ENCODE results near the gene BTBD7.

BTBD7 gene

DNA sequence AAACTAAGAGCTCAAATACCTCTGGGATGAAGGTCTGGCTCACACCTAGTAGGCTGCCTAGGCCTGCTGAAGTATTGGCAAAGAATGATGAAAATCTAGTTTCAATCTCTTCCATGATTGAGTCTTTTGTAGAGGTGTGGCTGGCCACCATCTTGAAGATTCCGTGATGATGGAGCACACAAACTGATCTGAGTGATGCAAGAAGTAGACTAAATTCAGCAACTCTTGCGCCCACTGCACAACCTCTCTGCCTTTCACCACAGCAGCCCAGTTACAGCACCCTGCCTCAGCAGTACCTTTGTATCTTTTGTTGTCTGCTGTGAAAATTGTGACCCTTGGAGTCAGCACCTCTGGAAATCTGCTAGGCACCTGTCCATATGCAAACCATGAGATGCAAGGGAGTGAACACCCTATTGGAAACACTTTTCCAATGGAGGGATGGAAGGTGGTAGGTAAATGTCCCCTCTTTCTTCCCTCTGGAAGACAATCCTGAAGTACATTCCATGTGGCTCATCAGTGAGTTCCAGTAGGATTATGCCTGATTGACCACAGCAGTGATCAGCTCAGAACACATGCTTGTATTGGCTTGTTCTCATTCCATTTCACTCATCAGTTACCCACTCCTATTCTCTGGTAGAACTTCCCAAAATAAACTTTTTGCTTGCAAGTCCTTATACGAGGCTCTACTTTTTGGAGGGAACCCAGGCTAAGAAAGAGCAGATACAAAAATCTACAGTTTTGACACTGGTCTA, 58.6 kb downstream of the BTBD7 start:
- Histone ChIP-seq H3K36me3 (ENCODE audit: control insufficient read depth, insufficient read depth, low read length) (peaks cover 12% of the 10 kb centered on the region), H3K27me3 (ENCODE audit: control insufficient read depth, insufficient read depth, low read length) (no peaks in the 10 kb centered on the region), H3K27ac (ENCODE audit: low read depth, low read length) (no peak overlapping the region), H3K9ac (ENCODE audit: low read length) (no peak overlapping the region), H3K9me3 (ENCODE audit: control insufficient read depth, insufficient read depth, low read depth, low read length) (no peaks in the 10 kb centered on the region), H3K4me3 (ENCODE audit: low read depth, low read length) (no peak overlapping the region), H3K4me1 (ENCODE audit: control insufficient read depth, insufficient read depth, low read length) (peaks cover 7% of the 10 kb centered on the region; the same call in 1 of the 2 replicates)

DNA sequence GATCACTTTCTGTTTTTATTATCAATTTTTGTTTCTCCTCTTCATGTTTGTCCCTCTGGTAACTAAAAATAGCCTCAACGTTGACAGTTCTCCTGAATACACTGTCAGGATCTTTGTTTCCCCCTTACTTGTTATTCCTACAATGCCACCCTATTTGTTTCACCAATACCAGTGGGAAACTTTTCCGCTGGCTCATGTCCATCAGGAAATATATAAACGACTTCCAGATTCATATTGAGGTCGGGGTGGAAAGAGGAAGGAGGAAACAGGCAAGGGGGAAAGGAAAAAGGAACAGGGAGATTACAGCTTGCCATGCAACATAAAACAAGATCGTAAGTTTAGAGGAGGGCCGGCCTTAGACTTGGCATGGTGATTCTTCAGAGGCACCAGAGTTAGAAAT, 61.7 kb downstream of the BTBD7 start:
- H3K9me3 ChIP-seq (ENCODE audit: control insufficient read depth, insufficient read depth, low read depth, low read length) = no peaks in the 10 kb centered on the region
- H3K27ac ChIP-seq (ENCODE audit: low read depth, low read length) = 0 out of 2 replicates have a peak overlapping the region, but pooled peaks have one; percentile 36
- H3K4me1 ChIP-seq (ENCODE audit: control insufficient read depth, insufficient read depth, low read length) = peaks cover 3% of the 10 kb centered on the region; the same call in 1 of the 2 replicates
- H3K27me3 ChIP-seq (ENCODE audit: control insufficient read depth, insufficient read depth, low read length) = no peaks in the 10 kb centered on the region
- H3K36me3 ChIP-seq (ENCODE audit: control insufficient read depth, insufficient read depth, low read length) = peaks cover 12% of the 10 kb centered on the region
- H3K4me3 ChIP-seq (ENCODE audit: low read depth, low read length) = no peak overlapping the region
- H3K9ac ChIP-seq (ENCODE audit: low read length) = no peak overlapping the region

DNA sequence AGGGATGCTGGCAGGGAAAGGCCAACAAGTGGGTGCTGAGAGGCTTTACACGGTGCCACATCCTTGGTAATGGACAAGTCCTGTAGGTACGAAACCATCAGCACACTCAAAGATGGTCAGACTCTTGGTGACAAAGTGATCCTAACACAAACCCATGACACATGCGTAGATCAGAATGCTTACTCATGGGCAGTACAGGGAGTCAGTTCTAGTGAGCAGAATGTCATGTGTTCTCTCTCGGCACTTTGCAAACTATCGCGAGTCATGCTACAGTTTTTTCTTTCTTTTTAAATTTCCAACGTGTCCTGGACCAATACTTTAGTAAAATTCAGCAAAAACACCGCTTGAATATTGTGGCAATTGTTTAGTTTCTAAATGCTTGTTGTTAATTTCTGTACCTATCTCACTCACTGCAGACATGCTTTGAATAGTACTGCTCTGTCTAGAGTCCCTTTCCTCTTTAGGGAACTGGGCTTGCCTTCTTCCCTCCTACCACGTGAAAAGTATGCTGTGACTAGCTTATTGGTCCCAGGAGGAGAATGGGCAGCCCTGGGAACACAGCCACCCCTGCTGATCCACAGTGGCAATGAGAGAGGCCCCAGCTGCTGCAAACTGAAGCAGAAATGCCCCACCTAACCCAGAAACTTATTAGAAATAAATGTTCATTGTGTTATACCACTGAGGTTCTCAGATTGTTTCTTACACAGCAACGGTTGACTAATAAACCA, 63.3 kb downstream of the BTBD7 start:
- H3K27me3 ChIP-seq (ENCODE audit: control insufficient read depth, insufficient read depth, low read length) = no peaks in the 10 kb centered on the region
- H3K36me3 ChIP-seq (ENCODE audit: control insufficient read depth, insufficient read depth, low read length) = peaks cover 9% of the 10 kb centered on the region
- H3K9ac ChIP-seq (ENCODE audit: low read length) = no peak overlapping the region
- no peak overlapping the region for H3K4me3 ChIP-seq (ENCODE audit: low read depth, low read length)
- peaks cover 3% of the 10 kb centered on the region; the same call in 1 of the 2 replicates for H3K4me1 ChIP-seq (ENCODE audit: control insufficient read depth, insufficient read depth, low read length)
- H3K9me3 ChIP-seq (ENCODE audit: control insufficient read depth, insufficient read depth, low read depth, low read length) = no peaks in the 10 kb centered on the region
- H3K27ac ChIP-seq (ENCODE audit: low read depth, low read length) = no peak overlapping the region

DNA sequence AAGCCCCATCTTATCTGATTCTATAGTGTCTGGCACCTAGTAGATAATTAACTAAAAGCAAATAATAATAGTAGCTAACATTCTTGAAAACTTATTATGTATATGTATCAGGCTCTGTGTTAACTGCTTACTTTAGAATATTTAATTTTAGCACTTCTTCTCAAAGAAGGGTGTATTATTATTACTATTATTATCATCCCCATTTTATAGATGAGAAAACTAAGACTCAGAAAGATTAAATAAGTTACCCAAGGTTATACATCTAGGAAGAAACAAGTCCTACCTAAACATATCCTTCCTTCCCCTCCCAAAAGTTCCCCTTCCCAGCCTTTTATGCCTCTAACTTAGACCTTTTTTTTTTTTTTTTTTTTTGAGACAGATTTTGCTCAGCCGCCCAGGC, 64.4 kb downstream of the BTBD7 start:
- no peak overlapping the region for H3K4me3 ChIP-seq (ENCODE audit: low read depth, low read length)
- no peak overlapping the region for H3K27ac ChIP-seq (ENCODE audit: low read depth, low read length)
- peaks cover 4% of the 10 kb centered on the region for H3K36me3 ChIP-seq (ENCODE audit: control insufficient read depth, insufficient read depth, low read length)
- no peaks in the 10 kb centered on the region for H3K27me3 ChIP-seq (ENCODE audit: control insufficient read depth, insufficient read depth, low read length)
- H3K9me3 ChIP-seq (ENCODE audit: control insufficient read depth, insufficient read depth, low read depth, low read length) = no peaks in the 10 kb centered on the region
- no peak overlapping the region for H3K9ac ChIP-seq (ENCODE audit: low read length)
- peaks cover 3% of the 10 kb centered on the region; the same call in 1 of the 2 replicates for H3K4me1 ChIP-seq (ENCODE audit: control insufficient read depth, insufficient read depth, low read length)

DNA sequence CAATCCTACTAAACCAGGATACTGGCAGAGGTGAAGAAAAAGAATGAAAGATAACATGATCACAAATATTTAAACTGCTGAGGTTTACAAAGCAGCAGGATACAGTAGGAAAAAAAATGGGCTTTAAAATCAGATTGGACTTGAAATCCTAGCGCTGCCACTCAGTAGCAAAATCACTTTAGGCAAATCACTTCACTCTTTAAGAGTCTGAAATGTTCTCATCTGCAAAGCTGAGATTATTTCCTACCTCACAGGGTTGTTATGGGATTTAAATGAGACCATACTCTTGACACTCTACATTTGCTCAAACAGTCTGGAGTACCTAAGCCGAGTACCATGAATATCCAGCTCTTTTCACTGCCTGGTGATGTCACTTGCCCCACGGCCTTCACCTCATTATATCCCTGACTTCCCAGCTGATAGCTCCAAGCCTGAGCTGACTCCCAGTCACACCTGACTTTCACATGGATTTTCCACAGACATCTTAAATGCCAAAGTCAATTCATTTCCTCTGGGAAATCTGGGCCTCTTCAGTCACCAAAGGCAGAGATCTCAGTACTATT, 65.6 kb downstream of the BTBD7 start:
- H3K9me3 ChIP-seq (ENCODE audit: control insufficient read depth, insufficient read depth, low read depth, low read length) = no peaks in the 10 kb centered on the region
- peaks cover 13% of the 10 kb centered on the region for H3K36me3 ChIP-seq (ENCODE audit: control insufficient read depth, insufficient read depth, low read length)
- no peaks in the 10 kb centered on the region for H3K27me3 ChIP-seq (ENCODE audit: control insufficient read depth, insufficient read depth, low read length)
- H3K9ac ChIP-seq (ENCODE audit: low read length) = no peak overlapping the region
- peaks cover 2% of the 10 kb centered on the region; the same call in 1 of the 2 replicates for H3K4me1 ChIP-seq (ENCODE audit: control insufficient read depth, insufficient read depth, low read length)
- no peak overlapping the region for H3K27ac ChIP-seq (ENCODE audit: low read depth, low read length)
- H3K4me3 ChIP-seq (ENCODE audit: low read depth, low read length) = no peak overlapping the region

DNA sequence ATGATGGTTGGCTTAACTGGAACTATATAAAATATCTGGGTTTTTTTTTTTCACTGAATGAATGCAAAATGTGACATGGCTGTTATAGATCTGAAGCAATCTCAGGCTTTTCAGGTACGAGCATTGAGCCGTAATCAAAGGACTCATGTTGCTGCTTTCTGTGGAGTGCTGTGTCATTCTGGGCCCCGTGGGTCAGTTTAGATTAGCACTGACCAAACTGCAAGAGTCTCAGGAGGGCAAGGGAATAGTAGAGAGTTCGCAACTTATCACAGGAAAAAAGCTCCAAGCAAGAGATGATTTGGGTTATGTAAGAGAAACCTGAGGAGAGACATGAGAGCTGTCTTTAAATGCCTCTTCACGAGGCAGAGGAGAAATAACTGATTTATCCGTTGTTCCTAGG, 66.7 kb downstream of the BTBD7 start:
- no peak overlapping the region for H3K27ac ChIP-seq (ENCODE audit: low read depth, low read length)
- H3K36me3 ChIP-seq (ENCODE audit: control insufficient read depth, insufficient read depth, low read length) = peaks cover 13% of the 10 kb centered on the region
- H3K9ac ChIP-seq (ENCODE audit: low read length) = no peak overlapping the region
- no peaks in the 10 kb centered on the region for H3K4me1 ChIP-seq (ENCODE audit: control insufficient read depth, insufficient read depth, low read length)
- no peaks in the 10 kb centered on the region for H3K27me3 ChIP-seq (ENCODE audit: control insufficient read depth, insufficient read depth, low read length)
- no peaks in the 10 kb centered on the region for H3K9me3 ChIP-seq (ENCODE audit: control insufficient read depth, insufficient read depth, low read depth, low read length)
- H3K4me3 ChIP-seq (ENCODE audit: low read depth, low read length) = no peak overlapping the region

DNA sequence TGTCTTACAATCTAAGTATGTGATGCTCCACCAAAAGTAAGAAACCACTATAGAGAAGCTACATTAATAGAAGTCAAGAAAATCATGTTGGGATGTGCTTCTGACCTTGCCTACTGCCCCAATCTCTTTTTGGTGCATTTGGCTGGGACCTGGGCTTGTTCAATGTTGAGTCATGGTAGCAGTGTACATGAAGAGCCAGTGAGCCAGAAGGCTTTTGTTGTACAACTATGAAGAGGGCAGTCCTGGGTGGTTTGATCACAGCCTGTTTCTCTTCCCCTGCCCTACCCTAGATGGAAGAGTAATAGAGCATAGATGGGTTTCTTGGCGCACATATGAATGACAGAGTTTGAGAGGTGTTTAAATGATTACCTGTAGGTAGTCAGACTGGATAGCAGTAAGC, 69.4 kb downstream of the BTBD7 start:
- Histone ChIP-seq H3K27me3 (ENCODE audit: control insufficient read depth, insufficient read depth, low read length) (no peaks in the 10 kb centered on the region), H3K9ac (ENCODE audit: low read length) (no peak overlapping the region), H3K4me1 (ENCODE audit: control insufficient read depth, insufficient read depth, low read length) (no peaks in the 10 kb centered on the region), H3K4me3 (ENCODE audit: low read depth, low read length) (no peak overlapping the region), H3K27ac (ENCODE audit: low read depth, low read length) (no peak overlapping the region), H3K9me3 (ENCODE audit: control insufficient read depth, insufficient read depth, low read depth, low read length) (no peaks in the 10 kb centered on the region), H3K36me3 (ENCODE audit: control insufficient read depth, insufficient read depth, low read length) (peaks cover 13% of the 10 kb centered on the region)

DNA sequence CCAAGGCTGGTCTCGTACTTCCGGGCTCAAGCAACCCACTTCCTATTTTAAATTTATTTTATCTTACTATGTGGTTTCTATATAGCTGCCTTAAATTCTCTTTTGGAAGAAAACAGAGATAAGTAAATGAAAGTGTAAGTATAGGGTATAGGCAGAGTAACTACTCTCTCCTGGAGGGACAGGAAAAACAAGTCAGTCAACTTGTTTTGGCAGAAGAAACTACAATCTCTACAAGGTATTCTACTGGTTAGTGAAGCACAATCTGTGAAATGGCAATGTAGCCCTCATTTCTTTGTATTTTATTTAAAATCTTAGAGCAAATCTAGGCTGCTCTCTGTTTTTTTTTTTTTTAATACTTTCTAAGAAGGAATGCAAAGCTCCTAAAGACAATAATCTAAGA, 70.4 kb downstream of the BTBD7 start:
- no peaks in the 10 kb centered on the region for H3K9me3 ChIP-seq (ENCODE audit: control insufficient read depth, insufficient read depth, low read depth, low read length)
- H3K4me3 ChIP-seq (ENCODE audit: low read depth, low read length) = no peak overlapping the region
- no peaks in the 10 kb centered on the region for H3K4me1 ChIP-seq (ENCODE audit: control insufficient read depth, insufficient read depth, low read length)
- H3K27me3 ChIP-seq (ENCODE audit: control insufficient read depth, insufficient read depth, low read length) = no peaks in the 10 kb centered on the region
- H3K9ac ChIP-seq (ENCODE audit: low read length) = no peak overlapping the region
- no peak overlapping the region for H3K27ac ChIP-seq (ENCODE audit: low read depth, low read length)
- peaks cover 15% of the 10 kb centered on the region for H3K36me3 ChIP-seq (ENCODE audit: control insufficient read depth, insufficient read depth, low read length)

DNA sequence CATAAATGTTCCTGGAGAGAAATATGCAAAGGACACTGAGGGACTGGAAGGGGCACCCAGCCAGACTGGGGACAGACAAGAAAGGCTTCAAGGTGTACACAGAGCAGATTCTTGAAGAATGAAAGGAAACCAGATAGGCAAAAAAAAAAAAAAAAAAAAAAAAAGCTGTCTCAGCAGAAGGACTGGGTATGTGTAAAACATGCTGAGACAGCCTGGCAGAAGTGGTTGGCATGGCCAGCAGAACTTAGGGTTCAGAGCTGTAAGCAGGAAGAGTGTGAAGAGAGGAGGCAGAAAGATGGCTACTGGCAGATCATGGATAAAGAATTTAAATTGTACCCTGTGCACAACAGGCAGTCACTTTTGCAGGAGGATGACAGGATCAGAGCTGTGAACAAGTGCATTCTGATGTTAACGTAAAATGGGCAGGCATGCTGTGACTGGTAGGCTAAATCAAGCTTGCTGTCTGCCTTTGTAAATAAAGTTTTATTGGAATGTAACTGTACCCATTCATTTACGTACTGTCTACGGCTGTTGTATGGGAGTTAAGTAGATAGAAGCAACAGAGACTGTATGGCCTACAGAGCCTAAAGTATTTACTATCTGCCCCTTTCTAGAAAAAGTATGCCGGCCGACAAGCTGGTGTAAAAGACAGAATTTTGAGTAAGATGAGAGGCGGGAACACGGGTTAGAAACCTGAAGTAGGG, 83.6 kb downstream of the BTBD7 start:
- no peak overlapping the region for H3K4me3 ChIP-seq (ENCODE audit: low read depth, low read length)
- H3K9me3 ChIP-seq (ENCODE audit: control insufficient read depth, insufficient read depth, low read depth, low read length) = no peaks in the 10 kb centered on the region
- H3K4me1 ChIP-seq (ENCODE audit: control insufficient read depth, insufficient read depth, low read length) = peaks cover 6% of the 10 kb centered on the region; the same call in 1 of the 2 replicates
- H3K27me3 ChIP-seq (ENCODE audit: control insufficient read depth, insufficient read depth, low read length) = no peaks in the 10 kb centered on the region
- no peak overlapping the region for H3K27ac ChIP-seq (ENCODE audit: low read depth, low read length)
- H3K9ac ChIP-seq (ENCODE audit: low read length) = no peak overlapping the region
- peaks cover 62% of the 10 kb centered on the region for H3K36me3 ChIP-seq (ENCODE audit: control insufficient read depth, insufficient read depth, low read length)

DNA sequence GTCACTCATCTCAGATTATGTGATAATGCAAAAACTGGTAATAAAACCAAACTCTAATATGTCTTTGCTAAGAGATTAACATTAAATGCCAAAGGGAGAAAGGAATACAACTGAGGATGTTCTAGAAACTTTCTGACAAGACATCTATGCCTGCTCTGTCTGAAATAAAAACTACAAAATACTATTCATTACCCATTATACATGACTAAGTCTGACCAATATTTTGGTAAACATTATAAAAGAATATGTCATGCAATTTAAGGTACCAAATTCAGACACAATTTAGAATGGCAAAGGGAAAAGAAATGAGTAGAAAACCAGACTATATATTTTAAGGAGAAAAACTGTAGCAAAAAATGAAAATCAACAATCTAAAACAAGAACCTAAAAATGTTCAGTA, 86.3 kb downstream of the BTBD7 start:
- no peak overlapping the region for H3K4me3 ChIP-seq (ENCODE audit: low read depth, low read length)
- peaks cover 6% of the 10 kb centered on the region; the same call in 1 of the 2 replicates for H3K4me1 ChIP-seq (ENCODE audit: control insufficient read depth, insufficient read depth, low read length)
- no peaks in the 10 kb centered on the region for H3K27me3 ChIP-seq (ENCODE audit: control insufficient read depth, insufficient read depth, low read length)
- no peak overlapping the region for H3K9ac ChIP-seq (ENCODE audit: low read length)
- H3K27ac ChIP-seq (ENCODE audit: low read depth, low read length) = no peak overlapping the region
- no peaks in the 10 kb centered on the region for H3K9me3 ChIP-seq (ENCODE audit: control insufficient read depth, insufficient read depth, low read depth, low read length)
- H3K36me3 ChIP-seq (ENCODE audit: control insufficient read depth, insufficient read depth, low read length) = peaks cover 70% of the 10 kb centered on the region
